Activated T-helper 17 cell treated with anti-CD3 and anti-CD28 coated beads, Interleukin-2, amount 50 U/mL, for 72 hours (primary cell): ENCODE measurements around the gene RNF8. TPM values are rescaled to one million over a fixed set of nuclear protein-coding genes. Genes with fewer than 3 reads are reported as not detected.
A peak's percentile ranks its signal among the peaks of the same experiment; 100 is the strongest.

Source experiments
- ATAC-seq: fragments of 150-1000 bp; cut with Tn5 transposase; replicated peaks from 2 replicates; pipeline ENCODE4 v1.10.0; 2021; ENCODE audit warnings: mild to moderate bottlenecking, moderate library complexity
- H3K27ac Mint-ChIP-seq: one replicate; pipeline ENCODE4 v1.8.0; 2022; ENCODE audit warnings: mixed read lengths
- H3K27me3 Mint-ChIP-seq: one replicate; pipeline ENCODE4 v1.8.0; 2022; ENCODE audit warnings: mixed read lengths
- H3K36me3 Mint-ChIP-seq: one replicate; pipeline ENCODE4 v1.8.0; 2022; ENCODE audit warnings: low read depth, mild to moderate bottlenecking, mixed read lengths
- H3K4me1 Mint-ChIP-seq: one replicate; pipeline ENCODE4 v1.8.0; 2022; ENCODE audit warnings: mixed read lengths
- H3K4me3 Mint-ChIP-seq: one replicate; pipeline ENCODE4 v1.8.0; 2022; ENCODE audit warnings: mild to moderate bottlenecking, mixed read lengths
- H3K9me3 Mint-ChIP-seq: one replicate; pipeline ENCODE4 v1.8.0; 2022; ENCODE audit warnings: mixed read lengths
- total RNA-seq, 2 donors: library from RNA; stranded (reverse); gene quantifications; one replicate each; pipeline ENCODE4 v1.2.3, GENCODE V29; 2022

The RNF8 gene
- total RNA-seq, 2 donors from 2014 or later: 23.0 to 30.3 TPM

- H3K4me3 Mint-ChIP-seq: no peak overlapping the region
- peaks cover 54% of the 10 kb centered on the region for H3K36me3 Mint-ChIP-seq
- H3K9me3 Mint-ChIP-seq: no peaks in the 10 kb centered on the region
- ATAC-seq: no peak
- peak overlapping the region; percentile 1 for H3K27ac Mint-ChIP-seq
- peaks cover 24% of the 10 kb centered on the region for H3K4me1 Mint-ChIP-seq
- H3K27me3 Mint-ChIP-seq: no peaks in the 10 kb centered on the region
Observed at GRCh38 chr6:37359039-37359438, 5.3 kb downstream of the RNF8 start.

GRCh38 chr6:37362101-37362828, 8.5 kb downstream of the RNF8 start:
- Mint-ChIP-seq H3K9me3 (no peaks in the 10 kb centered on the region), H3K27ac (no peak overlapping the region), H3K4me3 (no peak overlapping the region), H3K36me3 (peaks cover 55% of the 10 kb centered on the region), H3K4me1 (peaks cover 7% of the 10 kb centered on the region), H3K27me3 (no peaks in the 10 kb centered on the region)
- ATAC-seq: no peak

- peaks cover 6% of the 10 kb centered on the region for H3K4me1 Mint-ChIP-seq
- H3K36me3 Mint-ChIP-seq: peaks cover 70% of the 10 kb centered on the region
- H3K9me3 Mint-ChIP-seq: no peaks in the 10 kb centered on the region
- no peak for ATAC-seq
- H3K4me3 Mint-ChIP-seq: no peak overlapping the region
- no peak overlapping the region for H3K27ac Mint-ChIP-seq
- H3K27me3 Mint-ChIP-seq: no peaks in the 10 kb centered on the region
Observed at GRCh38 chr6:37365791-37366190, 12.0 kb downstream of the RNF8 start.

- Mint-ChIP-seq H3K27me3 (no peaks in the 10 kb centered on the region), H3K27ac (no peak overlapping the region), H3K4me1 (peaks cover 6% of the 10 kb centered on the region), H3K4me3 (no peak overlapping the region), H3K36me3 (peaks cover 63% of the 10 kb centered on the region), H3K9me3 (no peaks in the 10 kb centered on the region)
- ATAC-seq: no peak
Observed at GRCh38 chr6:37366910-37367309, 13.1 kb downstream of the RNF8 start.

GRCh38 chr6:37368961-37369320, 15.2 kb downstream of the RNF8 start:
- no peak for ATAC-seq
- Mint-ChIP-seq H3K27ac (peak overlapping the region; percentile 15), H3K4me3 (no peak overlapping the region), H3K36me3 (peaks cover 55% of the 10 kb centered on the region), H3K27me3 (no peaks in the 10 kb centered on the region), H3K9me3 (no peaks in the 10 kb centered on the region), H3K4me1 (peaks cover 6% of the 10 kb centered on the region)

- Mint-ChIP-seq H3K9me3 (no peaks in the 10 kb centered on the region), H3K4me1 (peaks cover 6% of the 10 kb centered on the region), H3K4me3 (no peak overlapping the region), H3K36me3 (peaks cover 55% of the 10 kb centered on the region), H3K27me3 (no peaks in the 10 kb centered on the region), H3K27ac (peak overlapping the region; percentile 15)
- peak; percentile 47 for ATAC-seq
Observed at GRCh38 chr6:37369321-37370201, 15.8 kb downstream of the RNF8 start.

GRCh38 chr6:37371154-37372083, 17.6 kb downstream of the RNF8 start:
- ATAC-seq: no peak
- peaks cover 6% of the 10 kb centered on the region for H3K4me1 Mint-ChIP-seq
- no peak overlapping the region for H3K27ac Mint-ChIP-seq
- H3K27me3 Mint-ChIP-seq: no peaks in the 10 kb centered on the region
- H3K9me3 Mint-ChIP-seq: no peaks in the 10 kb centered on the region
- peaks cover 69% of the 10 kb centered on the region for H3K36me3 Mint-ChIP-seq
- H3K4me3 Mint-ChIP-seq: no peak overlapping the region

GRCh38 chr6:37372116-37372515, 18.3 kb downstream of the RNF8 start:
- Mint-ChIP-seq H3K4me3 (no peak overlapping the region), H3K27ac (no peak overlapping the region), H3K36me3 (peaks cover 72% of the 10 kb centered on the region), H3K4me1 (peaks cover 6% of the 10 kb centered on the region), H3K27me3 (no peaks in the 10 kb centered on the region), H3K9me3 (no peaks in the 10 kb centered on the region)
- ATAC-seq: no peak

- H3K4me1 Mint-ChIP-seq: peaks cover 4% of the 10 kb centered on the region
- H3K36me3 Mint-ChIP-seq: peaks cover 77% of the 10 kb centered on the region
- no peak overlapping the region for H3K27ac Mint-ChIP-seq
- no peaks in the 10 kb centered on the region for H3K27me3 Mint-ChIP-seq
- H3K9me3 Mint-ChIP-seq: no peaks in the 10 kb centered on the region
- no peak overlapping the region for H3K4me3 Mint-ChIP-seq
- ATAC-seq: no peak
Observed at GRCh38 chr6:37373822-37374471, 20.2 kb downstream of the RNF8 start.

- no peaks in the 10 kb centered on the region for H3K27me3 Mint-ChIP-seq
- no peaks in the 10 kb centered on the region for H3K4me1 Mint-ChIP-seq
- peaks cover 76% of the 10 kb centered on the region for H3K36me3 Mint-ChIP-seq
- no peak overlapping the region for H3K4me3 Mint-ChIP-seq
- peak overlapping the region; percentile 36 for H3K27ac Mint-ChIP-seq
- H3K9me3 Mint-ChIP-seq: no peaks in the 10 kb centered on the region
- ATAC-seq: no peak
Observed at GRCh38 chr6:37375376-37375775, 21.6 kb downstream of the RNF8 start.

GRCh38 chr6:37376078-37376743, 22.4 kb downstream of the RNF8 start:
- Mint-ChIP-seq H3K9me3 (no peaks in the 10 kb centered on the region), H3K36me3 (peaks cover 76% of the 10 kb centered on the region), H3K27me3 (no peaks in the 10 kb centered on the region), H3K27ac (no peak overlapping the region), H3K4me1 (no peaks in the 10 kb centered on the region), H3K4me3 (no peak overlapping the region)
- no peak for ATAC-seq

- H3K36me3 Mint-ChIP-seq: peaks cover 72% of the 10 kb centered on the region
- no peaks in the 10 kb centered on the region for H3K4me1 Mint-ChIP-seq
- peak; percentile 45 for ATAC-seq
- no peaks in the 10 kb centered on the region for H3K27me3 Mint-ChIP-seq
- H3K9me3 Mint-ChIP-seq: no peaks in the 10 kb centered on the region
- no peak overlapping the region for H3K27ac Mint-ChIP-seq
- no peak overlapping the region for H3K4me3 Mint-ChIP-seq
Observed at GRCh38 chr6:37381579-37381978, 27.8 kb downstream of the RNF8 start.

GRCh38 chr6:37382994-37383765, 29.4 kb downstream of the RNF8 start:
- Mint-ChIP-seq H3K4me1 (no peaks in the 10 kb centered on the region), H3K27me3 (no peaks in the 10 kb centered on the region), H3K27ac (no peak overlapping the region), H3K9me3 (no peaks in the 10 kb centered on the region), H3K4me3 (no peak overlapping the region), H3K36me3 (peaks cover 60% of the 10 kb centered on the region)
- no peak for ATAC-seq
